Dermis microvascular lymphatic vessel endothelial cell (primary cell): Measurements from ENCODE around the gene CFAP251. TPM values are rescaled to one million over a fixed set of nuclear protein-coding genes. Genes with fewer than 3 reads are reported as not detected.

Source experiments
- DNase-seq, 2 donors: peaks; one replicate each; pipeline versions ENCODE4 v3.0.0 to v3.0.0-alpha.2; 2010; ENCODE audit warnings: low read depth in 2 of 2
- total RNA-seq: library from RNA; depleted of rRNA; stranded (reverse); fragments of >200 nt; gene quantifications from 2 replicates; pipeline ENCODE4 v1.2.1, GENCODE V29; 2014

Gene CFAP251
- total RNA-seq, 1 donor from 2014 or later, result 2.3 TPM

DNA sequence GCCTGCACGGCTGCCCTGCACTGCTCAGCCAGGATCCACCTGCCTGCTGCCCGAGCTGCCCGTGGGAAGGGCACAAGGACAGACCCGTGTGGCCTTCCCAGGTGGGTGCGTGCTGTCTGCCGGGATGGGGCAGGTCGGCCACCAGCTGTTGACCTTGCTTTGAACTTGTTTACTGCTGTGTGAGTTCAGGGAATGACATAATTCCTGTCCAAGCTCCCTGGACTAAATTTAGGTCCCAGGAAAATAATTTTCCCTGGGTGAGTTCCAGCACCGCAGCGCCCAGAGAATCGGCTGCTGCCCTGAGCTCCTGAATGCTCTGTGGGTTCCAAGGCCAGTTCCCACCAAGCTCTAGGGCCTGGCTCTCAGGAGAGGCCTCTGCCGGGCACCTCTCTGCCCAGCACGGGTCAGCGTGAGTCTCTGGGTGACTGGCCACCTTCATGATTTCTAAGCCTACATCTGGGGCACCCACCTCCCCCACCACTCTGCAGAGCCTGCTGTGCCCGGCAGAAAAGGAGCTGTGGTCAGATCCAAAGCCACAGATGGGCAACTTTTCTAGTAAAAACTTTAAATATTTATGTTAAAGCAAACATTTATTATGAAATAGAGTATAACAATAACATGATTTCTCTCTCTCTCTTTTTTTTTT lies 133.0 kb downstream of the CFAP251 start:
- peak; percentile 64 to 70 for DNase-seq

DNA sequence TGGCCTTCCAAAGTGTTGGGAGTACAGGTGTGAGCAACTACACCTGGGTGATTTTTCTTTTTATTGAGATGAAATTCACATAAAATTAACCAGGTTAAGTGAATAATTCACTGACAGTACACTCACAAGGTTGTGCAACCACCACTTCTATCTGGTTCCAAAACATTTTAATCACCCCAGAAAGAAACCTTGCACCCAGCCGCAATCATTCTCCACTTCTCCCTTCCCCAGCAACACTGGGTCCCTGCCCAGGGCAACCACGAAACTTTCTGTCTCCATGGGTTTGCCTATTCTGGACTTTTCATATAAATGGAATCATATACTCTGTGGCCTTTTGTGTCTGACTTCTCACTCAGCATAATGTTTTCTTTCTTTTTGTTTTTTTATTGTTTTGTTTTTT lies 133.9 kb downstream of the CFAP251 start:
- DNase-seq, result no peak

Other genes starting within 250 kb of the CFAP251 start
- 0.13 and 0.26 TPM in 2 replicates for gene MORN3, start 248.9 kb upstream of the CFAP251 start, total RNA-seq
- 3.9 and 5.3 TPM in 2 replicates for gene TMEM120B, start 205.8 kb upstream of the CFAP251 start, total RNA-seq
- gene RHOF, start 124.9 kb upstream of the CFAP251 start, total RNA-seq, result 2.3 and 2.5 TPM in 2 replicates
- 1.3 and 3.3 TPM in 2 replicates for gene SETD1B, start 114.6 kb upstream of the CFAP251 start, total RNA-seq
- not detected in 2 replicates for gene HPD, start 59.7 kb upstream of the CFAP251 start, total RNA-seq
- gene PSMD9, start 29.8 kb upstream of the CFAP251 start, total RNA-seq, result 64.4 and 71.4 TPM in 2 replicates
- gene BCL7A, start 103.3 kb downstream of the CFAP251 start, total RNA-seq, result 6.0 and 9.6 TPM in 2 replicates
- 18.4 and 31.1 TPM in 2 replicates for gene MLXIP, start 160.2 kb downstream of the CFAP251 start, total RNA-seq